Bone marrow (tissue), 2 donors: Measurements from ENCODE around the gene CCS.
"Not testable (repeated sequence)": the region's sequence is repeated elsewhere in the genome, so short reads cannot be mapped to it uniquely, and the experiment has no call there.

Experiments
- DNase-seq, 2 donors: peaks; one replicate each; lab custom pipeline; 2025; lab: John Stamatoyannopoulos, UW

The CCS gene

GRCh38 chr11:66561178-66561974 lies 31.6 kb upstream of the CCS start:
- DNase-seq = no peak

GRCh38 chr11:66561975-66562248 lies 31.1 kb upstream of the CCS start:
- DNase-seq = no peak

- DNase-seq = no peak
These were observed 30.7 kb upstream of the CCS start for GRCh38 chr11:66562275-66562674.

DNA sequence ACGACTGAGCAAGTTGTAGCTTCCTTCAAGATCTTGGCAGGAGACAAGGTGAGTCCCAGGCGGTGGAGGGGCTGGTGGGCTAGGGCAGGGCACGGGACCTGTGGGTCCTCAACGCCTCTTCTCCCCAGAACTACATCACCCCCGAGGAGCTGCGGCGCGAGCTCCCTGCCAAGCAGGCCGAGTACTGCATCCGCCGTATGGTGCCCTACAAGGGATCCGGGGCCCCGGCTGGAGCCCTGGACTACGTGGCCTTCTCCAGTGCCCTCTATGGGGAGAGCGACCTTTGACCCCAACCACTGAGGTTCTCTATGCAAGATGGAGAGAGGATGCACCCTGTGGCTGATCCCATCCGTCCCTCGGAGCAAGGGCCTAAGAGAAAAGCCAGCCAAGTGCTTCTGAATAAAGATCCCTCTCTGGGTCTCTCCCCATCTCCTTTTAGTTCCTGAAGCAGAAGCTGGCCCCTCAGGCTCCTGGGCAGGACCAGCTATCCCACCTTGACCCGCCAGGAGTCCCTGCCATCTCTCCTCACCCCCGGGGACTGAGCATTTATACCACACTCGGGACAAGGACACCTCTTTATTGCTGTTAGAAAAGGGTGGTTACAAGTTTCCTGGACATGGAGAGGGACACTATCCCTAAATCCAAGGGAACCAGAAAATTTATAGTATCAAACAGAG lies 29.9 kb upstream of the CCS start:
- no peak for DNase-seq

GRCh38 chr11:66563832-66564231 lies 29.2 kb upstream of the CCS start:
- DNase-seq = no peak

- DNase-seq = no peak
These were observed 28.4 kb upstream of the CCS start for GRCh38 chr11:66564538-66564937.

DNA sequence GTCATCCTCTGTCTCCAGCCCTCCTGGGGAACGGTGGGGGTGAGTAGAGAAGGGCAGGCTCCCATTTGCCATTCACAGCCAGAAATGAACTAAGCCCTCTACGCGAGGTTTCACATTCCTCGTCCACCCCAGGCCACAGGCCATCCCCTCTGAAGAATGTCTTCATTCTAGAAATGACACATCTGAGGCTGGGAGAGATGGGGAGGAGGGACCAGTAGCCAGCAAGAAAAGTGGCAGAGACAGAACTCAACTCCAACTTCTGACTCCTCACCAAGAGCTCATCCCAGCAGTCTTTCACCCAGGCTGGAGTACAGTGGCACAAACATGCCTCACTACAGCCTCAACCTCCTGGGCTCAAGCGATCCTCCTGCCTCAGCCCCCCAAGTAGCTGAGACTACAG lies 28.0 kb upstream of the CCS start:
- DNase-seq = no peak

- DNase-seq = no peak
These were observed 26.8 kb upstream of the CCS start for GRCh38 chr11:66566221-66566620.

GRCh38 chr11:66567787-66568123 lies 25.2 kb upstream of the CCS start:
- no peak for DNase-seq

GRCh38 chr11:66568124-66568916 lies 24.7 kb upstream of the CCS start, which contains the start of gene CTSF:
TSS of gene CTSF (minus strand) at chr11:66568606. CDS start at chr11:66568486, 120 bp downstream.
- DNase-seq = peak in 1 of 2 donors; percentile 10

- DNase-seq = no peak
These were observed 23.9 kb upstream of the CCS start for GRCh38 chr11:66569076-66569475.

DNA sequence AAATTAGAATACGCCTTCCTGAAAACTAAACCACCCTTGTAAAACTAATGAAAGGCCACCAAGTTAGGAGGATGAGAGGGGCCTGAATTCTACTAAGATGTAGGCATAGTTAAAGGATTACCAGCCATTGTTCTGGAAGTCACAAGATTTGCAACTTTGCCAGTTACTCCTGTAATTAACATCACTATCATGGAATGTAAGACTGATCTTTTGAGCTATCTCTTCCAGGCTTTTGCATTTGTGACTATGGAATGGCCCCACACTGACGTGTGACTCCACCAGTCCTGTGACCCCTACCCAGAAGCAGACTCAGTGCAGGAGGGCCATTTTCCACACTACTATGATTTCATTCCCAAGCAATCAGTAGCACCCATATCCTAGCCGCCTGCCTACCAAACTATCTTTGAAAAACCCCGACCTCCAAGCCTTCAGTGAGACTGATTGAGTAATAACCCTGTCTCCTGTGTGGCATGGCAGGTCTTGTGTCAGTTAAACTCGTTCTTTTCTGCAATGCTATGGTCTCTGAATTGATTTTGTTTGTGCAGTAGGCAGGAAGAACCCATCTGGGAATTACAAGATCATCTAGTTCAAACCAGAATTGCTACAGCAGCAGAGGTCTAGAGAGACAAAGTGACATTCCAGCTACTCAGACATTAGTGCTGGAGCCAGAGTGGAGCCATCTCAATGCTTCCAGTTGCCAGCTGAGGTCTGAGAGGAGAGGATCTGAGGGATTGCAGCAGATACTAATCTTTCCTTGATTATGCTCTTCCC lies 22.7 kb upstream of the CCS start:
- DNase-seq = no peak

- no peak for DNase-seq
These were observed 22.2 kb upstream of the CCS start for GRCh38 chr11:66570850-66571180.

DNA sequence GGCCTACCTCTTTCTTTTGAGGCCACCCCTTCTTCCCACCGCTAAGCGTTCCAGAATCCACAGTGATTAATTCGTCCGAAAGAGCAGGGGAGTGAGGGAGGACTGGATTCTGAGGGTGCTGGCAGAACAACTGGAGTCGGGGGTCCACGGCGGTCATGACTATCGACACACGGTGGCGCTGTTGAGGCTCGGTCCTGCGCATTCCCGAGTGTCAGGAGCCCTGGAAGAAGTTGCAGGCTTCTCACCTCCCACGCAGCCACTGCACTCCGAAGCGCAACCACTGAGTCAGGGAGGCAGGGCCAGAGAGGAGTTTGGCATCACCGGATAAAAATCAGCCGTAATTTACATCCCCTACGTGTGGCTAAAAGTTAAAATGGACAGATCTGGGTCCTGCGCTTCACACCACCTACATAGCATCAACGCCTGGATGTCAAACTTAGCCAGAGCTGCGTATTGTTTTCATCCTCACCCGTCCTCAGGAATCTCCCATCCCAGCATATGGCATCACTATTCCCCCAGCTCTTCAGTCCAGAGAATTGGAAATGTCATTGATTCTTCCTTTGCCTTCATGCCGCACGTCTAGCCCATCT lies 13.9 kb upstream of the CCS start:
- DNase-seq = peak; percentile 40 to 43

DNA sequence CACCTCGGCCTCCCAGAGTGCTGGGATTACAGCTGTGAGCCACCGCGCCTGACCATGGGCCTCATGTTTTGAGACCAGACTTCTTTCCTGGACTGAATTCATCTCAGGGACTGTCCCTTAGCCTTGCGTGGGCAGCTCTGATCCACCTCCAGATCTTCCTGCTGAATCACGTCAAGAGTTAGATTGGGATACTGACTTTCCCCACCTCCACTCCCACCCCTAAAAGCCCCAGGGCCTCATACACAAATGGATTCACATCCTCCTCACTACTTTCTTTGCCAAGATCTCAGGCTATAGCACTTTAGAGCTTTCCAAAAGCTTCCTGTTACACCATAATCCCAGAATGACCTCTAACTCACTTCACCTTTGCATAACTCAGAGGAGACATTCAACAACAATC lies 12.2 kb upstream of the CCS start:
- no peak for DNase-seq

GRCh38 chr11:66581261-66581660 lies 11.7 kb upstream of the CCS start:
- DNase-seq = no peak

- DNase-seq = not testable (repeated sequence)
These were observed 10.3 kb upstream of the CCS start for GRCh38 chr11:66582565-66583147.

GRCh38 chr11:66585447-66585846 lies 7.5 kb upstream of the CCS start:
- DNase-seq = not testable (repeated sequence)

DNA sequence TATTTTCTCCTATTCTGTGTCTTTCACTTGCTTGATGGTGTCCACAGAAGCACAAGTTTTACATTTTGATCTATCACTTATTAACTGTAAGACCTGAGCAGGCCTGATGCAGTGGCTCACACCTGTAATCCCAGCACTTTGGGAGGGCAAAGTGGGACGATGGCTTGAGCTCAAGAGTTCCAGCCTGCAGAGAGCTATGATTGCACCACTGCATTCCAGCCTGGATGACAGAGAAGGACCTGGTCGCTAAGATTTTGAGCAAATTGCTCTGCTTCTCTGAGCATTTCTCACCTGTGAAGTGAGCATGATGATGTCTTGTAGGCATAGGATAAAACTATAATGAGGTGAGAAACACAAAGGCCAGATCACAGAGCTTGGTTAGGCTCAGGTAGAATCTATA lies 6.8 kb upstream of the CCS start:
- no peak for DNase-seq

- DNase-seq = not testable (repeated sequence)
These were observed 3.7 kb upstream of the CCS start for GRCh38 chr11:66589315-66589714.

DNA sequence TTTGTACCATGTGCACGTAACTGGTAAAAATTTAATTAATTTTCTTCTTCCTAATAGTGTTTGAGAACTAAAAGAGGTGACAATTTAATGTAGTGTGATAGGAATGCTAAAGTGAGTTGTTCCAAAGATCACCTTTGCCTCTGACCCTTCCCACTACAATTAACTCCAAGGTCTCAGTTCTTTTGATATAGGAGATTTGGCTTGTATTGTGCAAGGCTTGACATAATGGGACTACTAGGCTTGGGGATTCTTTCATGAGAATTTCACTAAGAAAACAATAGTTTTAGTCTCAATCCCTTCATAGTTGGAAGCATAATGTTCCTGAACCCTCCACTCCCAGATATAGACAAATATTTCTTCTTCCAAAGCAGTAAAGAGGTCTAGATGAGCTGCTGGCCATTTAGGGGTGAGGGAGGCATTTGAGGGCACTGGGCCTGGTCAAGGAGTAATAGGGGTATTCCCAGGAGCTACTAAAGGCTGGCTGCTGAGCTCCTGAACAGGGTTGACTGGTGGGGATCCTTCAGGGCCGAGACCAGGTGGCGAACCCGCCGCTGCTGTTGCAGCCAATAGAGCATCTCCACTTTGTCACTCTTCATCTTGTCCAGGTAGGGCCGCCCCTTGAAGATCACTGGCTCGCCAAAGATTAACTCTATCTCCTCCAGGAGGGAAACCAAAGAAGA lies 2.8 kb upstream of the CCS start:
- no peak for DNase-seq
